ENCODE measurements around the gene HNF1B.

DNA sequence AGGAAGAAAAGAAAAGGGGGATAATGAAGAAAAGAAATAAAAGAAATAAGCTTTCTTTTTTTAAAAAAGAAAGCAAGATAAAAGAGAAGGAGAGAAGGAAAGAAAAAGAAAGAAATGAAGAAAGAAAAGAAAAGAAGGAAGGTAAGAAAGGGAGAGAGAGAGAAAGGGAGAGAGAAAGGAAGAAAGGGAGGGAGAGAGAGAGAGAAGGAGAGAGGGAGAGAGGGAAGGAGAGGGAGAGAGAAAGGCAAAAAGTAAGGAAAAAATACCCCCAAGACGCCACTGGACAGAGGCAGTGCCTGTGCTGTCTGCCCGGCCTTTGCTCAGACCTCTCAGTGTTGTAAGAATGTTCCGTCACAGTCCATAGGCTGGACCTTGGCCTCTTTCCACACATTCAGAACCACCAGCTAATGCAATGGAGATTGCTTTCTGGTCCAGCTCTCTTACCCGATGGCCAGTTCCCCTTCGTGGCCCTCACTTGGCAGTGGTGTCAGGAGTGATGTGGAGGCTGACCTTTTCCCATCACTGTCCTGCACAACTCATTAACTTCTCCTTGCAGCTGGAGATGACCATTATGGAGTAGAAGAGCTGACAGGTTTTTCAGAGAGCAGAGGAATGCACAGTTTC is 14.3 kb upstream of the HNF1B start:
- TF ChIP-seq, protein P1, sequence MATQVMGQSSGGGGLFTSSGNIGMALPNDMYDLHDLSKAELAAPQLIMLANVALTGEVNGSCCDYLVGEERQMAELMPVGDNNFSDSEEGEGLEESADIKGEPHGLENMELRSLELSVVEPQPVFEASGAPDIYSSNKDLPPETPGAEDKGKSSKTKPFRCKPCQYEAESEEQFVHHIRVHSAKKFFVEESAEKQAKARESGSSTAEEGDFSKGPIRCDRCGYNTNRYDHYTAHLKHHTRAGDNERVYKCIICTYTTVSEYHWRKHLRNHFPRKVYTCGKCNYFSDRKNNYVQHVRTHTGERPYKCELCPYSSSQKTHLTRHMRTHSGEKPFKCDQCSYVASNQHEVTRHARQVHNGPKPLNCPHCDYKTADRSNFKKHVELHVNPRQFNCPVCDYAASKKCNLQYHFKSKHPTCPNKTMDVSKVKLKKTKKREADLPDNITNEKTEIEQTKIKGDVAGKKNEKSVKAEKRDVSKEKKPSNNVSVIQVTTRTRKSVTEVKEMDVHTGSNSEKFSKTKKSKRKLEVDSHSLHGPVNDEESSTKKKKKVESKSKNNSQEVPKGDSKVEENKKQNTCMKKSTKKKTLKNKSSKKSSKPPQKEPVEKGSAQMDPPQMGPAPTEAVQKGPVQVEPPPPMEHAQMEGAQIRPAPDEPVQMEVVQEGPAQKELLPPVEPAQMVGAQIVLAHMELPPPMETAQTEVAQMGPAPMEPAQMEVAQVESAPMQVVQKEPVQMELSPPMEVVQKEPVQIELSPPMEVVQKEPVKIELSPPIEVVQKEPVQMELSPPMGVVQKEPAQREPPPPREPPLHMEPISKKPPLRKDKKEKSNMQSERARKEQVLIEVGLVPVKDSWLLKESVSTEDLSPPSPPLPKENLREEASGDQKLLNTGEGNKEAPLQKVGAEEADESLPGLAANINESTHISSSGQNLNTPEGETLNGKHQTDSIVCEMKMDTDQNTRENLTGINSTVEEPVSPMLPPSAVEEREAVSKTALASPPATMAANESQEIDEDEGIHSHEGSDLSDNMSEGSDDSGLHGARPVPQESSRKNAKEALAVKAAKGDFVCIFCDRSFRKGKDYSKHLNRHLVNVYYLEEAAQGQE (IDR thresholded peaks at IDR 0.05): no peak
- TF ChIP-seq, protein P2, sequence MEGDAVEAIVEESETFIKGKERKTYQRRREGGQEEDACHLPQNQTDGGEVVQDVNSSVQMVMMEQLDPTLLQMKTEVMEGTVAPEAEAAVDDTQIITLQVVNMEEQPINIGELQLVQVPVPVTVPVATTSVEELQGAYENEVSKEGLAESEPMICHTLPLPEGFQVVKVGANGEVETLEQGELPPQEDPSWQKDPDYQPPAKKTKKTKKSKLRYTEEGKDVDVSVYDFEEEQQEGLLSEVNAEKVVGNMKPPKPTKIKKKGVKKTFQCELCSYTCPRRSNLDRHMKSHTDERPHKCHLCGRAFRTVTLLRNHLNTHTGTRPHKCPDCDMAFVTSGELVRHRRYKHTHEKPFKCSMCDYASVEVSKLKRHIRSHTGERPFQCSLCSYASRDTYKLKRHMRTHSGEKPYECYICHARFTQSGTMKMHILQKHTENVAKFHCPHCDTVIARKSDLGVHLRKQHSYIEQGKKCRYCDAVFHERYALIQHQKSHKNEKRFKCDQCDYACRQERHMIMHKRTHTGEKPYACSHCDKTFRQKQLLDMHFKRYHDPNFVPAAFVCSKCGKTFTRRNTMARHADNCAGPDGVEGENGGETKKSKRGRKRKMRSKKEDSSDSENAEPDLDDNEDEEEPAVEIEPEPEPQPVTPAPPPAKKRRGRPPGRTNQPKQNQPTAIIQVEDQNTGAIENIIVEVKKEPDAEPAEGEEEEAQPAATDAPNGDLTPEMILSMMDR (IDR thresholded peaks at IDR 0.05; ENCODE audit: low read depth, low read length, missing input control): no peak
- TF ChIP-seq ATF3 (IDR thresholded peaks at IDR 0.05) (peak; percentile 66), RAD21 (IDR thresholded peaks at IDR 0.05) (peak in 1 of 2 donors; percentile 54), SP1 (IDR thresholded peaks at IDR 0.05) (peak; percentile 77), TAF1 (conservative IDR thresholded peaks at IDR 0.05) (no peak), RXRA (IDR thresholded peaks at IDR 0.05) (peak; percentile 69 to 76)
- TF ChIP-seq, protein P3, sequence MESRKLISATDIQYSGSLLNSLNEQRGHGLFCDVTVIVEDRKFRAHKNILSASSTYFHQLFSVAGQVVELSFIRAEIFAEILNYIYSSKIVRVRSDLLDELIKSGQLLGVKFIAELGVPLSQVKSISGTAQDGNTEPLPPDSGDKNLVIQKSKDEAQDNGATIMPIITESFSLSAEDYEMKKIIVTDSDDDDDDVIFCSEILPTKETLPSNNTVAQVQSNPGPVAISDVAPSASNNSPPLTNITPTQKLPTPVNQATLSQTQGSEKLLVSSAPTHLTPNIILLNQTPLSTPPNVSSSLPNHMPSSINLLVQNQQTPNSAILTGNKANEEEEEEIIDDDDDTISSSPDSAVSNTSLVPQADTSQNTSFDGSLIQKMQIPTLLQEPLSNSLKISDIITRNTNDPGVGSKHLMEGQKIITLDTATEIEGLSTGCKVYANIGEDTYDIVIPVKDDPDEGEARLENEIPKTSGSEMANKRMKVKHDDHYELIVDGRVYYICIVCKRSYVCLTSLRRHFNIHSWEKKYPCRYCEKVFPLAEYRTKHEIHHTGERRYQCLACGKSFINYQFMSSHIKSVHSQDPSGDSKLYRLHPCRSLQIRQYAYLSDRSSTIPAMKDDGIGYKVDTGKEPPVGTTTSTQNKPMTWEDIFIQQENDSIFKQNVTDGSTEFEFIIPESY (IDR thresholded peaks at IDR 0.05): no peak
